ENCODE results near the gene KIAA0586.
"Not testable (repeated sequence)": the region's sequence is repeated elsewhere in the genome, so short reads cannot be mapped to it uniquely, and the experiment has no call there.

The KIAA0586 gene

DNA sequence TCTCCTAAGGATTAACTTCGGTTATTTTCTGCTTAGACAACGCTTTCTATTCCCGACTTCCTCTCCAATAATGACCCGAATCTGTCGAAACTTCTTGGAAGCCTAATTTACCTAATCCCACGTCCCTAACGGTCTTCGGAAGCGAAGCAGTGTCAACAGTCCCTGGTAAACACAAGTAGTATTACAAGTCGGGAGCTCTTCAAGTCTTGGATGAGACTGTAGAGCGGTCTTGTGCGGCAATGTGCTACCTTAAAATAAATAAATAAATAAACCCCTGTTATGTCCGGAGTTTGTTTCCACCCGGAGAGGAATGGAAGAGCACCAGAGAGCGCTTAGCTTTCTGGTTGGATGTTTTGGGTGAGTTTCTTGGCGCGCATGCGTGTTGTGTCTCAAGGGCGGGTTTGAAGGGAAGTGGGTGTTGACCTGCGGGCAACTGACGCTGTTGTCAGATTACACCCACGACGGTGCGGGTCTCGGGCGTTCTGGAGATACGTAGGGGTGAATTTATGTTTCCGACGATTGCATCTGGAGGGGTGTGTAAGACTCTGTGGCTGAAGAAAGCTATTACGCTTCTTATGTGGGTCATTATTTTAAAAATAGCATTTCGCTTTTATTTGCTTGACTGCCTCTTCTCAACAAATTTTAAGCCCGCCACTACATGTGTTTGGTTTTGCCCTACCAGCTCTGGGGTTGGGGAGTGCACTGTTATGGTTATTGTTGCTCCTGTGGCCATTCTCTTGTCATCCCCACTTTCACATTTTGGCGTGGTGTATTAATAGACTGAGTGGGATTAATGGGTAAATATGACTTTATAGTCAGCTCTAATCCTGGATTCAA, at the start of gene KIAA0586, which contains the start of gene TIMM9:
KIAA0586 (plus strand) TSS at position 439 of the 837 bp plus-strand sequence. CDS start 546 bp downstream, outside the sequence.
TIMM9 (minus strand) TSS at position 251 of the 837 bp plus-strand sequence. CDS start 15,586 bp downstream, outside the sequence.
- peak; percentile 97 to 98 for DNase-seq (ENCODE audit: low read depth in 2 of 2)

DNA sequence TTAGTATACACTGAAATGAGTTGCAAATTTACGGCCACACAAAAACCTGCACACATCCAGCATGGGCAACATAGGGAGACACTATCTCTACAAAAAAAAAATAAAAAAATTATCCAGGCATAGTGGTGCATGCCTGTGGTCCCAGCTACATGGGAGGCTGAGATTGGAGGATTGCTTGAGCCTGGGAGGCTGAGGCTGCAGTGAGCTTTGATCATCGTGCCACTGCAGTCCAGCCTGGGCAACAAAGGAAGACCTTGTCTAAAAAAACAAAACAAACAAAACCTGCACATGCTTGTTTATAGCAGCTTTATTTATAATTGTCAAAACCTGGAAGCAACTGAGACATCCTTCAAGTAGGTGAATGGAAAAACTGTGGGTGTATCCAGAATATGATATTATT, 36.7 kb upstream of the KIAA0586 start:
- no peak for DNase-seq (ENCODE audit: low read depth in 2 of 2)

DNA sequence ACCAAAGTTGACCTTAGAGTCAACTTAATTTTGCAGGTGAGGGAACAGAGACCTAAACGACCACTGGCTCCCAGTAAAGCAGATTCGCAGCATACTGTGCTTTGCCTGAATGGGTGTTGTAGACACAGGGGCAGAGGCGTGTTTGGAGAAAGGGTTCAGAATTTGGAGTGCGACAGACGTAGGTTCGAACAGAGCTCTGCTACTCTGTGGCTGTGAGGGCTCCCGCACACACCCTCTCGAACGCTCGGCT, 32.0 kb upstream of the KIAA0586 start:
- DNase-seq (ENCODE audit: low read depth in 2 of 2): no peak

DNA sequence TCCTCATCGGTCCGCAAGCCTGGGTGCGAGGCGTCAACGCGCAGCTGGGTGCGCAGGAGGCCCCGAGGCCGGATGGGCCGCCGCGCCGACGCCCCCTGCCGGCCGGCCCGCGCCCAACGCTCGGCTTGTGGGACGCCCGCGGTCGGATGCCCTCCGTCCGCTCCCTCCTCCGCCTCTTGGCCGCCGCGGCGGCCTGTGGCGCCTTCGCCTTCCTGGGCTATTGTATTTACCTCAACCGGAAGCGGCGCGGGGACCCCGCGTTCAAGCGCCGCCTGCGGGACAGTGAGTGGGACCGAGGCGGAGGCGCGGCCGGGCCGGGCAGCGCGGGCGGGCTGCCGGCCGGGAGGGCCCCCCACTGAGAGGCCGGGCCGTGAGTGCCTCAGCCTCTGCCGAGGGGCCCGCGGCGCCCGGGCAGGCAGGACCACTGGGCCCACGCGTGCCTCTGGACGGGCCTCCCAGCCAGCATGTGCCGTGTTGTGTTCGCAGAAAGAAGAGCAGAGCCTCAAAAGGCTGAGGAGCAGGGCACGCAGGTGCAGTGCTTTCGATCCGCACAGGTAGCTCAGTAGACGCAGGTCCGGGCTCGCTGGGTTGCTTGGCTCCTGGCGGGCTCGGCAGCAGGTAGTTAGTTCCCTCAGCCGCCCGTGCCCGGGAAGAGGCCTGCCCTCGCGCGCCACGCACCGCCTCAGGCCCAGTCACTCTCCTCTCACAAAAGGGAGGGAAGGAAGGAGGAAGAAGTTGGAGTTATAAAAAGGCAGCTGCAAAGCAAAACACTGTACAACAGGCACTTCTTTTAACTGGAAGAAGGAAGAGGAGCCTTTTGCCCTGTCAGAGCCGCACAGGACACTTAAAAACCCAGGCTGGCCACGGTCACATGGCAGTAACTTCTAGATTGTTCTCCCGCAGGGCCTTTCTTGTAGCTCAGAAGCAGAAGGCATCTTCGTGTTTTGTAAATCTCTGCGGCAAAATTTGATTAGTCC, 31.4 kb upstream of the KIAA0586 start, which contains the start of gene TOMM20L:
TOMM20L (plus strand) TSS at position 119 of the 977 bp plus-strand sequence; CDS start at position 147, 28 bp downstream.
- DNase-seq (ENCODE audit: low read depth in 2 of 2): peak; percentile 32 to 36

DNA sequence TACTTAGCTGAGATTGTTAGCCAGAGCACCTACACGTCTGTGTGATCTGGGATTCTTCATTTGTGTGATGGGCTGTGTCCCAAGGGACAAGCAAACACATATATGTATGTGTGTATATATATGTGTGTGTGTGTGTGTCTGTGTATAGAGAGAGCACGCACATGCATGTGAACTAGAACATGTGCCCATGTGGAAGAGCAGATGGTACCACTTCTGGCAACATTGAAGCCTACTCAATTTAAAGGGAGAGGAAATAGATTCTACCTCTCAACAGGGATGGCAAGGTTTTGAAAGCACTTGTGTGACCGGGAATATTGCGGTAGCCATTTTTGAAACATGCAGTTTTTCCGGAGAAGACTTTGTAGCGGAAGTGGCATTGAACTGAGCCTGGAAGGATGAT, 30.4 kb upstream of the KIAA0586 start:
- no peak for DNase-seq (ENCODE audit: low read depth in 2 of 2)

DNA sequence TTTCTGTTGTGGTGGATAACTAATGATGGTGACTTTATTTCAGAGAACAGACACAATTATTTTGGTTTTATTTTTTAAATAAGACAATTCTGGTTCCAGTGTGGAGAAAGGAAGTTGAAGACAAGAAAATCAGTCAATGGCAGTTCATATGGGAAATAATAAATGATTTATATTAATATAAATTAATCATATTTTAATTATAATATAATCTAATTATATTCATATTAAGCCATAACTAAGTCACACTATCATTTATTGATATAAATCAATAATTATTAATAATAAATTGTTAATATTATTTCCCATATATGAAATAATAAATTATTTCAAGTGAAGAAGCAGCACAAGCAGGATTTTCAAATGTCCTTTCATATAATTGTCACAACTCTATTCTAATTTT, 29.0 kb upstream of the KIAA0586 start:
- DNase-seq (ENCODE audit: low read depth in 2 of 2): no peak

DNA sequence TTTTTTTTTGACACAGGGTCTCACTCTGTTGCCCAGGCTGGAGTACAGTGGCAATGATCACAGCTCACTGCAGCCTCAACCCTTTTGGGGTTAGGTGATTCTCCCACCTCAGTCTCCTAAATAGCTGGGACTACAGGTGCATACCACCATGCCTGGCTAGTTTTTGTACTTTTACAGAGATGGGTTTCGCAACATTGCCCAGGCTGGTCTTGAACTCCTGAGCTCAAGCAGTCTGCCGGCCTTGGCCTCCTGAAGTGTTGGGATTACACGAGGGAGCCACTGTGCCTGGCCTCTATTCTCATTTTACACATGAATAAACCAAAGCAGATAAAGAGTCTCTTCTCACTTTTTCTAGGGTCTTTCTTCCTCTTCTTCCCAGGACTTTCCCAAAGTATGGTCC, 28.6 kb upstream of the KIAA0586 start:
- DNase-seq (ENCODE audit: low read depth in 2 of 2): no peak

DNA sequence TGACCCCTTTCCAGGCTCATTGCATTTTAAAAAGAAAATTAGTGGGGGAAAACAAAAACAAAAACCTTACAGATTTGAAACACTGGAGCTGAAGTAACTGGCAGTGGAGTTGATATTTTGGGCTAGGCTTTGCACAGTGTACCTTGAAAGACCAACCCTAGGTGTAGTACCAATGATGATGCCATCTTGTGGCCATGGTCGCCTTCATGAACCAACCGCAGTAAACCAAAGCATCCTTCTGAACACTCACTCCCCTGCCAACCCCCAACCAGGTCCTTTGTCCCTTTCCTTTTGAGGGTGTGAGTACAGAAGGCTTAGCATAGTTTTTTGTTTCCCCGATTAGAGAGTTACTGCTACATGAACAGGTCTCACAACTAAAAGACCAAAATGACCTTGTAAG, 25.9 kb upstream of the KIAA0586 start:
- no peak for DNase-seq (ENCODE audit: low read depth in 2 of 2)

DNA sequence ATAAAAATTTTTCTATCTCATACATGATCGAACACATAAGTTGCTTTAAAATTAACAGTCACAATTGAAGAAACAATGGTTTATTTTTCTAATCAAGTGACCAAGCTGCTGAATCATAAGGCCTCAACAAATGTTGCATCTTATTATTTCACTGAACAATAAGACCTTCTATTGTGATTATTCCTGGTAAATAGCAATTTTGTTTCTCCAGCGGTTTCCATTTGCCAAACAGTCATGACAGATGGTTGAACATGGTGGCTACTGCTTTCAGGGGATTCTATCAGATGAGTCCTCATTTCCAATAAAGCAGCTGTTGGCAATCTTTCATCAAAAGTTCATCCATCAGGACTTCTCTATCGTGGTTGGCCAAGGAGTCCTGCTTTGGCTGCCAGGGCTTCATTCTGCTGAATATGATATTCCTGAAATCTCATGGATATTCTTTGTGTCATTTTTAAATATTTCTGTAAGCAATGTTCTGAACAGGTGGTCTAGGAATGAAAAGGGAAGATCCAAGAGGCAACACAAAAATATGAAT, 18.8 kb upstream of the KIAA0586 start:
- DNase-seq (ENCODE audit: low read depth in 2 of 2): no peak

DNA sequence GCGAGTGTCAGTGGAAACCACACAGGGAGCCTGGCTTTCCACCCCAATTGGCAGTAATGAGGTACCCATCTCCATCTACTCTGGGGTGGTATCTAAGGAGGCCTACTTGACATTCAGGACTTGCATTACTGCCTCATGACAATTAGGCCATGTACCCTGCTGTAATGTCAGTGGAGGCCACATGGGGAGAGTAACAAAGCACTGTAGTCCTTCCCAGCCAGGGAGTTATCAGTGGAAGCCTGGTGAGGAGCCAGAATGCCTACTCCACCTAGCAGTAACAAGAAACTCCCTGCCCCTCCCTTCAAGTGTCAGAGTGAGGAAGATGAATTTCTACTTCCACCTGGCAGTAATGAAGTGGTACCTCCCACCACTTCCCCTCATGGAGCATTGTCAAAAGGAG, 12.7 kb upstream of the KIAA0586 start:
- DNase-seq (ENCODE audit: low read depth in 2 of 2): no peak

DNA sequence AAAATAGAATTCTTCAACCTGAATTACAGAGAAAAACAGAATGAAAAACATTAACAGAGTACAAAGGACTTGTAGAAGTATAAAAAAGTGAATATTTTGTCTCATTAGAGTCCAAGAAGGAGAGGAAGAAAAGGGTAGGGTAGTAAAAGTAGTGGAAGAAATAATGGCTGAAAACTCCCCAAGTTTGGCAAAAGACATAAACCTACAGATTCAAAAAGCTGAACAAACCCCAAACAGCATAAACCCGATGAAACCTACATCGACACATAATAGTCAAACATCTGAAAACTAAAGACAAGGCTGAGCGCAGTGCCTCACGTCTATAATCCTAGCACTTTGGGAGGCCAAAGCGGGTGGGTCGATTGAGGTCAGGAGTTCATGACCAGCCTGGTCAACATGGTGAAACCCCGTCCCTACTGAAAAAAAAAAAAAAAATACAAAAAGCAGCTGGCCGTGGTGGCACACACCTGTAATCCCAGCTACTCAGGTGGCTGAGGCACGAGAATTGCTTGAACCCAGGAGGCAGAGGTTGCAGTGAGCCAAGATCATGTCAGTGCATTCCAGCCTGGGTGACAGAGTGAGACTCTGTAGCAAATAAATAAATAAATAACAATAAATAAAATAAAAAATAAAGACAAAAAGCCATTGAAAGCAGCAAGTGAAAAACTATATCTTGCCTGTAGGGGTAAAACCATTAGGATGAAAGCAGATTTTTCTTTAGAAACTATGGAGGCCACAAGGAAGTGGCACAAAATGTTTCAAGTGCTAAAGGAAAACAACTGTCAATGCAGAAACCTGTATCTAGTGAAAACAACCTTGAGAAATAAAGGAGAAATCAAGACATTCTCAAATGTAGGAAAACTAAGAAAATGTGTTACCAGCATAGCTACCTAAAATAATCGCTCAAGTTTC, 11.6 kb upstream of the KIAA0586 start:
- DNase-seq (ENCODE audit: low read depth in 2 of 2): no peak

DNA sequence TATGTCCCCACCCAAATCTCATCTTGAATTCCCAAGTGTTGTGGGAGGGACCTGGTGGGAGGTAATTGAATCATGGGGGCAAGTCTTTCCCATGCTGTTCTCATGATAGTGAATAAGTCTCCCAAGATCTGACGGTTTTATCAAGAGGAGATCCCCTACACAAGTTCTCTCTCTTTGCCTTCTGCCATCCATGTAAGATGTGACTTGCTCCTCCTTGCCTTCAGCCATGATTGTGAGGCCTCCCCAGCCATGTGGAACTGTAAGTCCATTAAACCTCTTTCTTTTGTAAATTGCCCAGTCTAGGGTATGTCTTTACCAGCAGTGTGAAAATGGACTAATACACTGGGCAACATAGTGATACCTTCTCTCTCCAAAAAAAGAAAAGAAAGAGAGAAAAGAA, 10.6 kb upstream of the KIAA0586 start:
- not testable (repeated sequence) for DNase-seq (ENCODE audit: low read depth in 2 of 2)

DNA sequence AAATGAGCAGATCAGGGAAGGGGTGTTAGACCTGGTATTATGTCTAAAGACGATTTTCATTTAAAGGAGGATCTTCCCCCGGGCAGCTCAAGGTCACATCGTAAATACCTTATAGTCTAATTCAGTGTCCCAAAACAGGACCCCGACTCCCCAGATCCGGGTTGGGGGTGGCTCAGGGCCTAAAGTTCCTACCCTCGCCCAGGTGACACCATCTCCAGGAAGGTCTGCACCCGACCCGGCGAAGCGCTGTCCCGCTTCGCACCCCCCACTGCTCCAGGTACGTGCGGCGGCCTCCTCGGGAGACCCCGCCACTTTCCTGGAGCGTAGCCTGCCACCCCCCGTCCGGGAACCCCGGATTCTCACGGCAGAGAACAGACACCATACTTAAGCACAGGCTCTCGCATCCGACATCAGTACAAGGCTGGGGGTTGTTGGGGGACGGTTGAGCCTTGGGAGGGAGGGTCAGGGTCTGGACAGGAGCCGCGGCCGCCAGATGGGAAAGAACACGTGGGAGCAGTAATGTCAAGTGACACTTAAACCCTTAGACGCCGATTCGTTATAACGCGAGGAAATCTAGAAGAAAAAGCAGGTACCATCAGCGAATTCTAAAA, 744 bp upstream of the KIAA0586 start:
- DNase-seq (ENCODE audit: low read depth in 2 of 2): peak; percentile 42 to 46

DNA sequence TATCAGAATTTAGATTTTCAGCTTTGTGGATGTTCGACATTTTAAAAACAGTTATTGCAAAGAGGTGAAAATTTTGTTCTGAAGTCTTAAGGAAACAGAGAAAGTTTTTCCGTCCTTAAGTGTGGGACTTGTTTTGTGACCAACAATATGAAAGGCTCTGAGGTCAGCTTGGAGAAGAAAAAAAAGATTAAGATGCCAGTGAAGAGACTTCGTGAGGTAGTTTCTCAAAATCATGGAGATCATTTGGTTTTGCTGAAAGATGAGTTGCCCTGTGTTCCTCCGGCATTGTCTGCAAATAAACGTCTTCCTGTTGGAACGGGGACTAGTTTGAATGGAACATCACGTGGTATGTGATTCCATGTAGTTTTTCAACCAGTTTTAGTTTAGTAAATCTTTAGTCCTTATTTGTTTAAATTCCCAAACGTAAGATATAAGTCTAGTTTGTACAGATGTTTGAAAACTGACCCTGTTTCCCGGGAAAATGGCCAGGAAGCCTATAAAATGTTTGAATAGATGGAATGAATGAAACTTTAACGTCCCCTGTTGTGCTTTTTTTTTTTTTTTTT, 682 bp downstream of the KIAA0586 start:
- peak in 1 of 2 experiments; percentile 8 for DNase-seq (ENCODE audit: low read depth in 2 of 2)

DNA sequence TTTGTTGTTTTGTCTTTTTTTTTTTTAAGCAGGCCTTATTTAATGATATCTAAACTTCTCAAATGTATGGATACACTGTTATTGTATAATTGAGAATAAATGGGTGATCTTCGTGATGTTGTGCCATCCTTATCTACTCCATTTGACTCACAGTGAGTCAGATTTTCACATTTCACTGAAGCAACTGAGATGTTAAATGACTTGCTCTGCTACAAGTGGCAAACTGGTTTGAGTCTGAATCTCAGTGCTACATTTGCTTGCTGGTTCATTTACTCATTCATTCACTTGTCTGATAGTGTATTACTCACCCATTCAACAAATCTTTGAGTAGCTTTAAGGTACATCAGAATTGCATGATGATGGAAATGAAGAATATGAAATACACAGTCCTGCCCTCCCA, 2.6 kb downstream of the KIAA0586 start:
- no peak for DNase-seq (ENCODE audit: low read depth in 2 of 2)

DNA sequence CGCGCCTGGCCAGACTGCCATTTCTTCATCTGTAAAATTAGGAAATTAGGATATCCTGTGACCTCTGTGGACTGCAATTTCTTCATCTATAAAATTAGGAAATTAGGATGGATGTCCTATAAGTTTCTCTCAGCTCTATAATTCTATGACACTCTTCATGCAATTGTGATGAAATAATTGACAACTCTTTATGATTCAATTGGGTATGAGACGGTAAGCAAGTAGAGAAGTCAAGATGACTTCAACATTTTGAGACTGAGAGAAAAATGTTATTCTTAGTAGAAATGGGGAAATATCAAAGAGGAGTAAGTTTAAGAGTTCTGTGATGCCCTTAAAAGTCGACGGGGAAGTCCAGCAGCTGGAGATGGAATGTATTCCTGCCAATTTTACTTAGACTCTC, 12.0 kb downstream of the KIAA0586 start:
- DNase-seq (ENCODE audit: low read depth in 2 of 2): no peak

DNA sequence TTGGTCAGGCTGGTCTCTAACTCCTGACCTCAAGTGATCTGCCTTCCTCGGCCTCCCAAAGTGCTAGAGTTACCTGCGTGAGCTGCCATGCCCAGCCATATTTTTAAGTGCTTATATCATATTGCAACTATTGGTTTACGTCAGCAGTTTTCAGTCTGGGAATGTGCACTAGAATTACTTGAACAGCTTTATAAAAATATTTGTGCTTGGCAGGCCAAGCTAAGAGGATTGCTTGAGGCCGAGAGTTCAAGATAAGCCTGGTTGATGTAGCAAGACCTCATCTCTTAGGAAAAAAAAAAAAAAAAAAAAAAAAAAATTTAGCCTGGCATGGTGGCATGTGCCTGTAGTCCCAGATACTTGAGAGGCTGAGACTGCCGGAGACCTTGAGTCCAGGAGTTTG, 17.1 kb downstream of the KIAA0586 start:
- no peak for DNase-seq (ENCODE audit: low read depth in 2 of 2)

DNA sequence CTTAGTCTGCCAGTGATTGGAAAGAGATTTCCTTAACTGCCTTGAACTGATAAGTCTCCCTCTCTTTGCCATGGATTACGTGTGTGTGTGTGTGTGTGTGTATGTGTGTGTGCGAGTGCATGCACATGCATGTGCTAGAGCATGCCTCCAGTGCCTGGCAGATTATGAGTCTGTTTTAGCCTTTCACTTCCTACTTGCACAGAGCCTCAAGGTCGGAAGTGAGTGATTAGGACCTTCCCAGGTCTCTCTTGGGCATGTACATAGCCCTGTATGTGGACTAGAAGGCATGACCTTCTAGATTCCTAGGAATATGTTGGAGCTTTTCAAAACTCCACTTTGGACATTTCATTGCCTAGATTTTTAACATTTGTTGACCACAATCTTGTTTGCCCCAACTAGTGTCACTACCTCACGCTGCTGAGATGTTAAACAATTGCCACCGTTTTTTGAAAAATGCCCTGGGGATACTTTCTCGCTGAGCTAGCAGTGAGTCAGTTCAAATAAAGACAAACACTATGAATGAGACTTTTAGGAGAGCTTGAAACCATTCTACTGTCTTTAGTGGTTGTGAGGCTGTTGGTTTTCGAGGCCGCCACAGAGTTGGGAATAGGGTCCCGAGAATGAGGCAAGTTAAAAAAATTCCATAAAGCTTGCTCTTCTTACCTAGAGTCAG, 28.2 kb downstream of the KIAA0586 start:
- DNase-seq (ENCODE audit: low read depth in 2 of 2): no peak

DNA sequence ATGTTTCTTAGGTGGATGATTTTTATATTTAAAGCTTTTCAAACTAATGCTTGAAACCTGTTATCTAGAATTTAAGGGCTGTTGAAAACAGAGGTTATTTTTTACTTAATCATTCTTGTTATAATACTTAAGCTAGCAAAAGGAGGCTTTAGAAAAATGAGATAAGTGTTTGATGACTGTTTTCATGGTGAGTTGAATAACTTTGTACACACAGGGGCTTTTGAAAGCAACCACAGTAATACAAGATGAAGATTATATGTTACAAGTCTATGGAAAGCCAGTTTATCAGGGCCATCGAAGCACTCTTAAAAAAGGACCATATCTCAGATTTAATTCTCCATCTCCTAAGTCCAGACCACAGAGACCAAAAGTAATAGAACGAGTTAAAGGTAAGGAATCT, 33.3 kb downstream of the KIAA0586 start:
- no peak for DNase-seq (ENCODE audit: low read depth in 2 of 2)

DNA sequence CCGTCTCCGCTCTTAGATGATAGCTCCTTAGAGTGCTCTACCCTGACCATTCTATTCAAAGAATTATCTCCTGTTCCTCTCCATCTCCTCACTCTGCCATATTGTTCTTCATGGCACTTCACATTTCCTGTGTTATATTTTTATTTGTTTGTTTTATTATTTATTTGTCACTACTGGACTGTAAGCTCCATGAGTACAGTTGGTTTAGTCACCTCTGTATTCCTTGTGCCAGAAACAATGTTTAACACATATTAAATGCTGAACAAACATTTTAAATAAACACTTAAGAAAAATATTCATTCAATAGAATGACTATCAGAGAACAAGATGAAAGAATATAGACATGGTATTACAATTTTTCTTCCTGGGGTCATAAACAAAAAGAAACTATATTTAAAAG, 35.6 kb downstream of the KIAA0586 start:
- DNase-seq (ENCODE audit: low read depth in 2 of 2): no peak
